GOT3 (cell line): Measurements from ENCODE around the gene TARS3.
"Not testable (repeated sequence)": the region's sequence is repeated elsewhere in the genome, so short reads cannot be mapped to it uniquely, and the experiment has no call there.

Source experiments
- DNase-seq: peaks from one replicate; lab custom pipeline; 2025; ENCODE audit warnings: mixed read lengths; lab: John Stamatoyannopoulos, UW

Gene TARS3

GRCh38 chr15:101654171-101654570 lies 70.1 kb downstream of the TARS3 start:
- DNase-seq, result no peak

- DNase-seq, result no peak
Measured at GRCh38 chr15:101652786-101653430, 71.4 kb downstream of the TARS3 start.

GRCh38 chr15:101652098-101652785 lies 72.0 kb downstream of the TARS3 start, which contains the start of gene TM2D3:
TSS of gene TM2D3 (minus strand) at chr15:101652381. CDS start at chr15:101652361, 20 bp downstream.
- peak; percentile 89 for DNase-seq

GRCh38 chr15:101651554-101652097 lies 72.6 kb downstream of the TARS3 start:
- no peak for DNase-seq

GRCh38 chr15:101650145-101650544 lies 74.1 kb downstream of the TARS3 start:
- DNase-seq, result no peak

GRCh38 chr15:101648356-101648755 lies 75.9 kb downstream of the TARS3 start:
- no peak for DNase-seq

GRCh38 chr15:101647251-101647650 lies 77.0 kb downstream of the TARS3 start:
- no peak for DNase-seq

GRCh38 chr15:101646672-101647071 lies 77.6 kb downstream of the TARS3 start:
- DNase-seq, result no peak

GRCh38 chr15:101642361-101642760 lies 81.9 kb downstream of the TARS3 start:
- DNase-seq, result no peak

- DNase-seq, result no peak
Measured at GRCh38 chr15:101641894-101642293, 82.4 kb downstream of the TARS3 start.

- peak; percentile 11 for DNase-seq
Measured at GRCh38 chr15:101641129-101641764, 83.0 kb downstream of the TARS3 start.

- no peak for DNase-seq
Measured at GRCh38 chr15:101639667-101640066, 84.6 kb downstream of the TARS3 start.

GRCh38 chr15:101637919-101638318 lies 86.4 kb downstream of the TARS3 start:
- DNase-seq, result no peak

GRCh38 chr15:101637516-101637915 lies 86.8 kb downstream of the TARS3 start:
- DNase-seq, result no peak

GRCh38 chr15:101637038-101637437 lies 87.2 kb downstream of the TARS3 start:
- no peak for DNase-seq

- DNase-seq, result no peak
Measured at GRCh38 chr15:101635944-101636727, 88.1 kb downstream of the TARS3 start.

GRCh38 chr15:101633356-101633755 lies 90.9 kb downstream of the TARS3 start:
- no peak for DNase-seq

GRCh38 chr15:101626729-101627128 lies 97.5 kb downstream of the TARS3 start:
- DNase-seq, result not testable (repeated sequence)

- DNase-seq, result no peak
Measured at GRCh38 chr15:101625980-101626379, 98.3 kb downstream of the TARS3 start.

- DNase-seq, result no peak
Measured at GRCh38 chr15:101625184-101625583, 99.1 kb downstream of the TARS3 start.

GRCh38 chr15:101623367-101624304 lies 100.6 kb downstream of the TARS3 start:
- DNase-seq, result no peak
